ENCODE results near the gene RAPGEF4.
"Not testable (repeated sequence)": the region's sequence is repeated elsewhere in the genome, so short reads cannot be mapped to it uniquely, and the experiment has no call there.

The RAPGEF4 gene

GRCh38 chr2:172730411-172730810 is 5.2 kb upstream of the RAPGEF4 start:
- DNase-seq, result no peak

GRCh38 chr2:172734711-172735581 is 699 bp upstream of the RAPGEF4 start:
- peak; percentile 29 for DNase-seq

- DNase-seq, result no peak
Measured at GRCh38 chr2:172736424-172737174, 954 bp downstream of the RAPGEF4 start.

- DNase-seq, result no peak
Measured at GRCh38 chr2:172739661-172740266, 4.1 kb downstream of the RAPGEF4 start.

GRCh38 chr2:172740856-172741255 is 5.2 kb downstream of the RAPGEF4 start:
- DNase-seq, result no peak

- no peak for DNase-seq
Measured at GRCh38 chr2:172742931-172743540, 7.4 kb downstream of the RAPGEF4 start.

GRCh38 chr2:172743898-172744297 is 8.3 kb downstream of the RAPGEF4 start:
- DNase-seq, result no peak

GRCh38 chr2:172745636-172746035 is 10.0 kb downstream of the RAPGEF4 start:
- DNase-seq, result no peak

GRCh38 chr2:172748543-172748942 is 12.9 kb downstream of the RAPGEF4 start:
- DNase-seq, result not testable (repeated sequence)

- no peak for DNase-seq
Measured at GRCh38 chr2:172749388-172749787, 13.7 kb downstream of the RAPGEF4 start.

GRCh38 chr2:172751564-172751963 is 15.9 kb downstream of the RAPGEF4 start:
- DNase-seq, result no peak

- no peak for DNase-seq
Measured at GRCh38 chr2:172753610-172754009, 18.0 kb downstream of the RAPGEF4 start.

- DNase-seq, result no peak
Measured at GRCh38 chr2:172759441-172759840, 23.8 kb downstream of the RAPGEF4 start.

- DNase-seq, result no peak
Measured at GRCh38 chr2:172761306-172761705, 25.7 kb downstream of the RAPGEF4 start.

- DNase-seq, result no peak
Measured at GRCh38 chr2:172762574-172762973, 26.9 kb downstream of the RAPGEF4 start.

- no peak for DNase-seq
Measured at GRCh38 chr2:172763079-172763478, 27.4 kb downstream of the RAPGEF4 start.

GRCh38 chr2:172765662-172766061 is 30.0 kb downstream of the RAPGEF4 start:
- no peak for DNase-seq

GRCh38 chr2:172768401-172768800 is 32.8 kb downstream of the RAPGEF4 start:
- DNase-seq, result no peak

GRCh38 chr2:172769879-172770278 is 34.2 kb downstream of the RAPGEF4 start:
- no peak for DNase-seq

GRCh38 chr2:172770887-172771286 is 35.2 kb downstream of the RAPGEF4 start:
- DNase-seq, result no peak

- no peak for DNase-seq
Measured at GRCh38 chr2:172772633-172773032, 37.0 kb downstream of the RAPGEF4 start.

GRCh38 chr2:172774302-172774701 is 38.7 kb downstream of the RAPGEF4 start:
- DNase-seq, result no peak

- DNase-seq, result no peak
Measured at GRCh38 chr2:172775319-172775718, 39.7 kb downstream of the RAPGEF4 start.
